Endometrium (tissue), 2 donors: Measurements from ENCODE around the gene PPAT.
"Not testable (repeated sequence)": the region's sequence is repeated elsewhere in the genome, so short reads cannot be mapped to it uniquely, and the experiment has no call there.

Experiments
- FAIRE-seq: peaks from 2 replicates; lab custom pipeline; 2012; peaks lifted over from hg19 to GRCh38; lab: Jason Lieb, UNC
- donor health status: control.
- donor health status: control.

The PPAT gene

DNA sequence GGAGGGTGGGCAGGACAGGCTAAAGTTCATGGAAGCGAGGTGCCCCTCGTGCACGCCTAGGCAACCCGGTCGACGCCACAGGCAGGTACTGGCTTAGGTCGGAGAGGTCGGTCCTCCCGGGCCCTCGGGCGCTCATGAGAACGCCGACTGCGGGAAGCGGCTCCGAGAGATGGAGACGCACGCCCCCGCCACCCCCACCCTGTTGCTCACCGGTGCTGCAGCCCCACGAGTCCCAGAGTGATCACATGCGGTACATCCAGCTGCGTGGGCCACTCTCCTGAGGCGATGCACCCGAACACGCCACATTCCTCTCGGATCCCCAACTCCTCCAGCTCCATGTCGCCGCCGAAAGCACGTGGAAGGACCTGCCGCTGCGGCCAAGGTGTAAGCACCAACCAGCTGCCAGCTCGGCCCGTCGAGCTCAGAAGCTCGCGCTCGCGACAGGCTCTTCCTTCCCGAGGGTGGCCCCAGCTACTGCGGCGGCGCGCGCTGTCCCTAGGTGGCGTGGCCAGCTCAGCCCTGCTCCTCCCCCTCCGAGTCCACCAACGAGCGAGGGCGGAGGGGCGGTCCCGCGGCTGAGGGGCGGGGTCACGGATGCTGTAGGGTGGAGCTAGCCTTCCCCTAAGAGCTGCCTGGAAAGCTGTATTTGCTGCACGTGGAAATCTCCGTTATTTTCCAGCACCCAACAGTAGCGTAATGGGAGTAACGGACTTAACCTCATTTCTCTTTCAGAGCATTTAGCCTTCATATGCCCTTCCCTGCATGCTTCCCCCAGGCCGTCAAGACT lies at the start of gene PPAT:
TSS of gene PPAT (minus strand) at position 476 of the 787 bp plus-strand sequence. CDS start at position 338, 138 bp downstream.
- peak; percentile 87 for FAIRE-seq

DNA sequence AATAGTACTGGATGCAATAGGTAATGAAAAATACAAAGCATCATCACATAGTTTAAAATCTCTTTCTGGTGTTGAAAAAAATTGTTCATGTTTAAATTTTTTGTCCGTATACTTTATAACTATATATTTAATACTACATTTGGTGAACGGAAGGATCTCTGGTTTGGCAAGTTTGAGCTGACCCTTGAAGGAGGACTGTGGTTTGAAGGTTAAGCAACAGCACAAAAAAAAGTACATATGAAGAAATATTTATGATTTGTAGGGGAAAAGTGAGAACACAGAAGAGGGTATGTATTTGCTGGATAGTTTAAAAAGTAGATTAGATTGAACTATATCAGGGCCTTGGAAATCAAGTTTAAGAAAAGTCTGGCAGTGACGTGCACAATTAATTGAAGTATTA lies 45.3 kb upstream of the PPAT start:
- FAIRE-seq, result no peak

DNA sequence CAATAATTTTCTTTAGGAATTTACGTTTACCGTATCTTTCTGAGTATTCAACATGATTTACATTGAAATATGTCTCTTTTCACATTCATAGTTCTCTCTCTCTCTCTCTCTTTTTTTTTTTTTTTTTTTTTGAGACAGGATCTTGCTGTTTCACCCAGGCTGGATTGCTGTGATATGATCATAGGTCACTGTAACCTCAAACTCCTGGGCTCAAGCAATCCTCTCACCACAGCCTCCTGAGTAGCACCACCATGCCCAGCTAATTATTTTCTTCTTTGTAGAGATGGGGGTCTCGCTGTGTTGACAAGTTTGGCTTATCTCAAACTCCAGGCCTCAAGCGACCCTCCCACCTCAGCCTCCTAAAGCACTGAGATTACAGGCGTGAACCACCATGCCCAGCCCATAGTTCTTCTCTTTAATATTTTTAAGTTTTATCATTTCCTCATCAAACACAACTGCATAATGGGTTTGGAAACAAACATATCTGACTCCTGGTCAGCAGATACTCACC lies 41.8 kb upstream of the PPAT start:
- FAIRE-seq, result no peak

DNA sequence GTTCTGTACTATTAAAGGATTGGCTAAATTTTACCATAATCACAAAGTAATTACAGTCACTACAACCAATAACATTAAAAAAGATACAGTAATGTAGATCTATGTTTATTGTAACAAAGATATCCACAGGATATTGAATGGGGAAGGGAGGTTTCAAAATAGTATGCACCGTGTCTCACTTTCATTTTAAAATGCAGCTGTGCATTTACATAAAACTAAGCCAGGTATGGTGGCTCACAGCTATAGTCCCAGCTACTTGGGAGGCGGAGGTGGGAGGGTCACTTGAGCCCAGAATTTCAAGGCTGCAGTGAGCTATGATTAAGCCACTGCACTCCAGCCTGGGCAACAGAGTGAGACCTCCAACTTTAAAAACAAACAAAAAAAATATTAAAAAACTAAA lies 40.5 kb upstream of the PPAT start:
- no peak for FAIRE-seq

DNA sequence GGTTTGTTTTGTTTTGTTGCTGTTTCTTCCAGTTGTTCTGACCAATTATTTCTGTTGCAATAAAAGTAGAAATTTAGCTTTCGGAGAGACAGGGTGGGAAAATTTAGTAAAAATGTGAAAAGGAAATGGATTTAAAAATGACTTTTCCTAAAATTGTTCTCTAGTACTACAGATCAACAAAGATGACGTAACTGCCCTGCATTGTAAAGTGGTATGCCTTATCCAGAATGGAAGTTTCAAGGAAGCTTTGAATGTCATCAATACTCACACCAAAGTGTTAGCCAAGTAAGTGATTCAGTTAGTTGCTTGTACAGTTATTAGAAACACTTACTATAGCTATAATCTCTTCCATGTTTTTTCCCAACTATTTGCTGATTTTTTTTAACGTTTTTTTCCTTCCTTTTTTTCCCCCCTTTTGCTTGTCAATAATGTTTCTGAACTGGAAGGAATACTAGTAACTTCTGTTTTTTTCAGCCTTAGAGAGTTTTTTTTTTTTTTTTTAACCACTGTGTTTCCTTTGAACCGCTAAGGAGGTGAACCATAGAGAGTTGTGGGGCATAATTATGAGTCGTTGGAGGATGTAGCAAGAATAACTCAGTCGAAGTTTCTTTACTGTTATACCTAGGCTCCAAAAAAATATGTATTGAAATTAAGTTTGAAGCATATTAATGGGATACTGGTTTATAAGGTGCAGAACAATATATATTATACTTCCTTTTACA lies 34.2 kb upstream of the PPAT start:
- no peak for FAIRE-seq

DNA sequence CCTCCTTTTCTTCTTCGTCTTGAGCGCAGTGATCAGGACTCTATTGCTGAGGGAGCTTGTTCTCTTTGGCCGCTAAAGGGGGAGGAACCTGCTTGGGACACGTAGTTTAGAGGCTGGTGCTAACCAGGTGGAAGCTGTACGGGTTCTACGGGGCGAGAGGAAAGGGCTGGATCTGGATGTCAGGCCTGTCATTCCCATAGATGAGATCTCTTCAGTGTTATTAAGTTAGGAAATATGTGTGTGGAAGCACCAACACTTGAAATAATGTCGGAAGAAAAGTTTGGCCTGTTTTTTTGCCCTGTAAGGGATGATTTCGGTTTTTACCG lies 32.6 kb upstream of the PPAT start:
- no peak for FAIRE-seq

DNA sequence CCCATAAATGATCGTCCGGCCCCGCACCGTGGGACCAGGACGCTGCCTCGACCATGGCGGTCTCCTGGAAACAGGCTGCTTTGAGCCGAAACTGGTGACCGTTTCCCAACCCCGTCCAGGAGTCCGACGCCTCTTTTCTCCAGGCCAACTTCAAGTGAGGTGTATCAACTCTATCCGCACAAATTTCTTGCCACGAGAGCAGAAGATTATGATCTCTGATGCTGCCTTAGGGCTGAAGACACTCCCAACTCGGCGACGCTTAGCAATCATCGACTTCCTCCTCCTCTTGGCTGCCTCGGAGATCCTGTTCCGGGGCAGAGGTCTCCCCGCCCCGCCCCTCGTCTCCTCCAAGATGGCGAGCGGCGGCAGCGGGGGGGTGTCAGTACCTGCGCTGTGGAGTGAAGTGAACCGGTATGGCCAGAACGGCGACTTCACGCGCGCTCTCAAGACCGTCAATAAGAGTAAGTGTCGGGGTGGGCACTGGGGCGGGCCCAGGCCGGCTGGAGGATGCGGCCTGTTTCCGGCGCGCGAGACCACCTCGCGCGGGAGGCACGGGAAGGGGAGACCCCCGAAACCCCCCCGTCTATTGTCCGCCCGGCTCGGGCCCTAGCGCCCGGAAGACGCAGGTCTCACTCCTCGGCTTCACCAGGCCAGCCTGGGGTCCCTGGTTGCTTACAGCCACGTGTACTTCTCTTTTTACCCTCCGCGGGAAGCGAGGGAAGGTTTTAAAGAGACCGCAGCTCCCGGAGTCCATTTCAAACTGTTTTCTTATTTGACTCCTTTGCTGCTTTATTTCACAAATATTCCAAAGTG lies 32.1 kb upstream of the PPAT start, which contains the start of gene SRP72:
TSS of gene SRP72 (plus strand) at position 334 of the 813 bp plus-strand sequence. CDS start at position 353, 19 bp downstream.
- peak; percentile 70 for FAIRE-seq

DNA sequence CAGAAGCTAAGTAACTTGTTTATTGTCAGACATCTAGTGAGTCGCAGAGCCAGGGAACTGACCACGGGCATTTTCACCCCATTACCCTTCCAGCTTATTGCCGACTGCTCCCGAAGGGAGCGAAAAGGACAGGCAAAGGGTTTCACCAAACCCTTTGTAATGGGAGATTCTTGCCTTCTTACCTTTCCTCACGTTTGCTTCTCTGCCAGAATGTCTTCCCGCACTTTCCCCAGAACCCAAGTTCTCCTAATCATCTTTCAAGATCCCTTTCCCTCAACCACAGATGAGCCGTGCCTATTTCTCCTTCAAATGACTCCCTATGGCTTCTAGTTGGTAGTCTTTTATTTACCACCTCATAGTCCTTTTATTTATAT lies 31.5 kb upstream of the PPAT start:
- FAIRE-seq, result no peak

DNA sequence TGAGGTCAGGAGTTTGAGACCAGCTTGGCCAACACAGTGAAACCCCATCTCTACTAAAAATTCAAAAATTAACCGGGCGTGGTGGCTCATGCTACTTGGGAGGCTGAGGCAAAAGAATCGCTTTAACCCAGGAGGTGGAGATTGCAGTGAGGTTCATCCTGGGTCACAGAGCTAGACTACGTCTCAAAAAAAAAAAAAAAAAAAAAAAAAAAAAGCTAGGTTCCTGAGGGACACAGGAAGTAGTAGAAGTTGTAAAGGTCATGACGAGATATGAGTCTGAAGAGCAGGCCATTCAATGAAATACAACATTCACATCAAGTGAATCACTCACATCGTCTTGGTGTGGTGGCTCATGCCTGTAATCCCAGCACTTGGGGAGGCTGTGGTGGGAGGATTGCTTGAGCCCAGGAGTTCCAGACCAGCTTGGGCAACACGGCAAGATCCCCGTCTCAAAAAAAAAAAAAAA lies 30.9 kb upstream of the PPAT start:
- not testable (repeated sequence) for FAIRE-seq

DNA sequence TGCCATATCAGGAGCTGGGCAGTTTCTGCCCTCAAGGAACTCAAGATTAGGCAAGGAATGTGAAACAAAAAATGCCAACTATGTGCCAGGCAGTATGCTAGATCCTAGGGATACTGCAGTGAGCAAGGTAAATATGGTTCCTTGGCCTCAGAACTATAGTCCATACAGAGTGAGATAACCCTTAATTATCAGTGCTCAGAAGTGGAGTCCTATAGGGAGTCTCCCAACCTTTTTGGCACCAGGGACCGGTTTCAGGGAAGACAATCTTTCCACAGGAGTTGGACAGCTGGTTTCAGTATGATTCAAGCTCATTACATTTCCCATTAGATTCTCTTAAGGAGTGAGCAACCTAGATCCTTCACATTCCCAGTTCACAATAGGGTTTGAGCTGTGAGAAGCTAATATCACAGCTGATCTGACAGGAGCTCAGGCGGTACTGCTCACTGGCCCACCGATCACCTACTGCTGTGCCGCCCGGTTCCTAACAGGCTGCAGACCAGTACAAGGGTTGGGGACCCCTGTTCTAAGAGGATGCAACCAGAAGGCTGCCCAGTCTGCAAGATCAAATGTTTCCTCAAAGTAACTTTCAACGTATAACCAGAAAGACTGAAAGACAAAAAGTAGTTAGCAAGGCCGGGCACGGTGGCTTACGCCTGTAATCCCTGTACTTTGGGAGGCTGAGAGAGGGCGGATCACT lies 30.3 kb upstream of the PPAT start:
- FAIRE-seq, result no peak

DNA sequence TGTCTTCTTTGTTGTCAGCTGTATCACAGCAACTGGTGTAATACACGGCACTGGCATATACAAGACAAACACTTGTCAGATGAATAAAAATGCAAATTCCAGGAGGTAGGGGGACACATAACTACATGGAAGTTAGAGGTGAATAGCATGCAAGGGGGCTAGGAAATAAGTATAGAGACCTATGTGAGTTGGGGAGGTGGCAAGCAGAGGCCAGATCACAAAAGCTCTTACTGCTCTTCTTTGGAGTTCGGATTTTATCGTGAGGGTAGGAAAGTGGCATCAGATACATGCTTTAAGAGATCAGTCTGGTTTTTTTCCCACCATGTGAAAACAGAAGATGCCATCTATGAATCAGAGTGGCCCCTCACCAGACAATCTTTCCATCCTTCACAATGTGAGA lies 29.2 kb upstream of the PPAT start:
- no peak for FAIRE-seq

DNA sequence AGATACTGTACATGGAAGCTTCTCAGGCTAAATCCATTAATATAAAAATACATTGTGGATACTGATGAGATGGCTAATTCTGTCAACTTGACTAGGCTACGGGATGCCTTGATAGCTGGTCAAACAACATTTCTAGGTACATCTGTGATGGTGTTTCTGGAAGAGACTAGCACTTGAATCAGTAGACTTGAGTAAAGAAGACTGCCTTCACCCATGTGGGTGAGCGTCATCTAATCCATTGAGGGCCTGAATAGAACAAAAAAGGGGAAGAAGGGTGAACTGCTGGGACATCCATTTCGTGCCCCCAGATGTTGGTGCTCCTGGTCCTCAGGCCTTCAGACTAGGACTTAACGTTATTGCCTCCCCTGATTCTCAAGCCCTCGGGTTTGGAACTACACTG lies 28.3 kb upstream of the PPAT start:
- FAIRE-seq, result no peak

DNA sequence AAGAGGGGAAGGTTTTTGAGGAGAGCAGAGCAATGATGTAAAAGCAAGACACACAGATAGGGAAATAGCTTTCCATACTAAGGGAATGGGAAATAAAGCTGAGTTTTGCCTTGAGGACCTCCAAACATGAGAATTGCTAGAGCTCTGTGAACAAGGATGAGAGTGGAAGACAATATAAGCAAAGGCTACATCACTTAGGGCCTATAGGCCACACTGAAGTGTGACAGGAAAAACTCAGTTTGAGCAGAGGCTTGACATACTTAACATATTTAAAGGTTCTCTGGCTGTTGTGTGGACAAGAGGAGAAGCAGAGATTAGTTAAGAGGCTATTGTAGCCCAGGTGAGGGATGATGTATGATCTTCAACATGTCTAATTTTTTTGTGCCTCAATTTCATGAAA lies 26.7 kb upstream of the PPAT start:
- no peak for FAIRE-seq

DNA sequence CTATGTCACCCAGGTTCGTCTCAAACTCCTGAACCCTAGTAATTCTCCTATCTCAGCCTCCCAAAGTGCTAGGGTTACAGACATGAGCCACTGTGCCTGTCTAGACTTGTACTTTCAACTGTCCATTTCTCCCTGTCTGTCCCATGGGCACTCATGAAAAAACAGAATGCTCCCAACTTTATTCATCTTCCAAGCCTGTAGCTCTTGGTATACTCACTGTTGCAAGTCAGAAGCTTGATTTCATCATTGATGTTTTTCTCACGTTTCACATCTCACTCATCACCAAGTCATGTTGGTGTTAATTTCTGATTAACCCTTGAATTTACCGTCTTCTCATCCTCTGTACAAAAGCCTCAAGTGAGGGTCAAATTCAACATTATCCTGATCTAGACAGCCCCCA lies 24.7 kb upstream of the PPAT start:
- no peak for FAIRE-seq

DNA sequence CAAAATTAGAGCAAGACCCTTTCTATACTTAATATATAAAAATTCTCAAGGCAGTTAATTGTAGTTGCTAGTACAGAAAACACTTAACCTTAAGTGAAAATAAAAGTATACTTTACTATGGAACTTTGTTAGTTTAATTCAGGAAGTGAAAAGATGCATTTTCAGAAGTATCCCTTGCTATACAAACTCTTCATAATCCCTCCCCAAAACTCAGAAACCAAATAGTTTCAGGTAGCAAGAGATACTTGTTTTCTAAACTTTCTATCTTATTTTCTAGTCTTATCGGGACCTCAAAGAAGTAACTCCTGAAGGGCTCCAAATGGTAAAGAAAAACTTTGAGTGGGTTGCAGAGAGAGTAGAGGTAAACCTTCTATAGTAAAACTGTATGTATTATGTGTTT lies 14.9 kb upstream of the PPAT start:
- no peak for FAIRE-seq

DNA sequence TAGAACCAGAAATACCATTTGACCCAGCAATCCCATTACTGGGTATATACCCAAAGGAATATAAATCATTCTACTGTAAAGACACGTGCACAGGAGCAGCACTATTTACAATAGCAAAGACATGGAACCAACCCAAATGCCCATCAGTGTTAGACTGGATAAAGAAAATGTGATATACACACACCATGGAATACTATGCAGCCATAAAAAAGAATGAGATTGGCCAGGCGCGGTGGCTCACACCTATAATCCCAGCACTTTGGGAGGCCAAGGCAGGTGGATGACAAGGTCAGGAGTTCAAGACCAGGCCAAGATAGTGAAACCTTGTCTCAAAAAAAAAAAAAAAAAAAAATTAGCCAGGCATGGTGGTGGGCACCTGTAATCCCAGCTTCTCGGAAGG lies 14.1 kb upstream of the PPAT start:
- not testable (repeated sequence) for FAIRE-seq

DNA sequence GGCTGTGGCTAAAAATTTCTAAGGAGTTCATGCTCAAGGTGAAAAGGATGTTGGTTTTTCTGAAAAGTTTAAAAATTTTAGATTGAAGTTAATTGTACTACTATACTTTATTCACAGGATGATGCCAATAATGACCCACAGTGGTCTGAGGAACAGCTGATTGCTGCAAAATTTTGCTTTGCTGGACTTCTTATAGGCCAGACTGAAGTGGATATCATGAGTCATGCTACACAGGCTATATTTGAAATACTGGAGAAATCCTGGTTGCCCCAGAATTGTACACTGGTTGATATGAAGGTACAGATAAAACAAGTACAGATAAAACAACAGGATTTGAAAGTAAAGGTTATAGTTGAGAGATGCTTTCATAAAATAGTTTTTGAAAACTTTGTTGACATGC lies 12.9 kb upstream of the PPAT start:
- FAIRE-seq, result no peak

DNA sequence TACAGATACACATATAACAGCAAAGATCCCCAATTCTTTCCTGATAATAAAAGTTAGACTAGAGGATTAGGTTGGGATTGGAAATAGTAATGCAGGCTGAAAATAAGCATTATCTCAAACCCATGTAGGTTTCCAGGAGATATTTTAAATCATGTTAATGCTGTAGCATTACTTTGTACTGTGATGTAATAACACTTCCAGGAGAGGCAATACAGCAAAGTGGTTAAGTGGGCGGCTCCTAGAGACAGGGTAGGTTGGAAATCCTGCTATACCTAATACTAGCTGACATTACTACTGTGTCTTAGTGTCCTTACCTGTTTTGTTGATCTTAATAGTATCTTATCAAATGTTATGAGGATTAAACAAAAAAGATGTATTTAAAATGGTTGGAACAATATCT lies 10.3 kb upstream of the PPAT start:
- FAIRE-seq, result no peak

DNA sequence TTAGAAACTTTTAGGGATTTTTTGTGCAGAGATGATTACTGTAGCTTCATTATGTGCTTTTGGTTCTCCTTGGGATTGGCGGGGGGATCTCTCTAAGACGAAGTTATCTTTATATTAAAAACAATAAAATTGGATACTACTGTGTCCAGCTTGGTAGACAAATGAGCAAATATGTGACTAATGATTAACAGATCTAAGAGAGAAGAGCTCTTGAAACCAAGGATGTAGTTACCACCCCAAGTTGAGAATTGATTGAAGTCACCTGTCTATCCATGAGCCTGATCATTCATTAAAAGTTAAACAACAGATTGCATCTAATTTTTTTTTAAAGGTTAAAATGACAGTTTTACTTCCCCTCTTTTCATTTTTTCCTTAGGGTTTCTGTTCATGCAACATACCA lies 9.3 kb upstream of the PPAT start:
- no peak for FAIRE-seq

DNA sequence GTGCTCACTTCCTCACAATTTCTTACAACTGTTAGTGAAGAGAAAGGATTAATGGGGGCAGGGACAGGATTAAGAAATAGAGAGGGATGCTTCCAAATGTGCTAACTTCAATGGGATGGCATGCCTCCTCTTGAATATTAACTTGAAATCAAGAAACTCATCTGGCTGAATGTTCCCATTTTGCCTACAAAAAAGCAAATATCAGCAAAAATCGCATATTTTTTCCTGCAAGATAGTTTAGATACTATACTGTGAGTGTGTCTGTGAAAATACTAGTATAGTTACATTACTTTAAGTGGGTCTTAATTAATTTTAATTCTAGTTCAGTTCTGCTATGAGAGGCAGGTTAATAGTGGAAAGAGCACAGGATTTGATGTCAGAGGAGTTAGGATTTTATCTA lies 5.6 kb upstream of the PPAT start:
- FAIRE-seq, result no peak

DNA sequence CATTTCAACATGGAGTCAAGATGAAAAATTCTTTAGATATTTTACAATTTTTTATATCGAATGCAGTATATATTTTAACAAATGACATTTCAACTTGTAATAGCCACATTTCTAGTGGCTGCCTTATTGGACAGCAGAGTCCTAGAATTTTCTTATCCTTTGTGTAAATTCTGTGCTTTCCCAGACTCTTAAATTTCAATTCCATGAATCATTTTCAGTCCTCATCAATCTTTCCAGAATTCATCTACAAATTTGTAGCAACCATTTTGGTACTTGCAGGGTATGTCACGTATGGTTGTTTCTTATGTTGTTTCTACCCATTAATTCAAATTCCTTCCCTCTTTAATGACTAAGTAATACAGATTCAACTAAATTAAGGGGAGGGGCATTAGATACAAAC lies 3.4 kb upstream of the PPAT start:
- FAIRE-seq, result no peak

DNA sequence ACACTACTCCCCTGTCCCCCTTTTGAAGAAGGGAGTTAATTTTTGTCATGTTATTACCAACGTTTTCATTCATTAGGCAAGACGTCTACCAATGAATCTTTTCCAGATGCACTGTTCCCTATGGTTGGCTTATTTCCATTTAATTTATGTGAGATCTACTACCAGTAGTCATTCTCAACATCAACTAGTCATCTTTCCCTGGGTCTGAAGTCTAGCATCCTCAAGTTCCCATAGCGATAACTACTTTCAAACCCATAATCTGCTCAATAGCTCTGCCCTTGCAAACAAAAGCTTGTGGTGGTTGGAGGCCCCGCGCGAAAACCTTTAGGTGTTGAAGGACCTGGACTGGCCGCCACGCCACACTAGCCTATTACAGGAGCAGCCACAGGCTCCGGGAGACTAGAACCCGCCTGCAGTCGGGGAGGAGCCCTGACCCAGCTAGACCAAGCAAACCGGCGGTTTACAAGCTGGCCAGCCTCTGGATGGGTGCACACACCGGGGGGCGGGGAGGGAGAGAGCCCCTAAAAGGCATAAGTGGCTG lies 746 bp downstream of the PPAT start:
- FAIRE-seq, result no peak
